GM23338 (cell line): ENCODE measurements around the gene OR6B2. TPM values are rescaled to one million over a fixed set of nuclear protein-coding genes. Genes with fewer than 3 reads are reported as not detected.

Experiments used
- ATAC-seq: fragments of 200-7000 bp; cut with Tn5 transposase; 3 replicates; pipeline ENCODE4 v1.9.1; 2020
- DNase-seq: peaks from one replicate; pipeline ENCODE4 v3.0.0-alpha.2; 2015; ENCODE audit warnings: low spot score
- H2AFZ ChIP-seq: fragments of 200-600 bp; sonication (generic); 2 replicates; pipeline ENCODE4 v1.8.0; 2016; ENCODE audit warnings: antibody characterized with exemption, mild to moderate bottlenecking, moderate library complexity
- H3F3A ChIP-seq: fragments of 200-600 bp; sonication (generic); replicated peaks from 2 replicates; pipeline ENCODE4 v1.8.0; 2017; ENCODE audit warnings: antibody characterized with exemption, mixed run types, low read depth
- H3K27ac ChIP-seq: fragments of 200-600 bp; sonication (generic); 2 replicates; pipeline ENCODE4 v1.6.1; 2016; ENCODE audit warnings: low read depth
- H3K27me3 ChIP-seq: fragments of 200-600 bp; sonication (generic); 2 replicates; pipeline ENCODE4 v1.8.0; 2016; ENCODE audit warnings: mild to moderate bottlenecking, mixed run types, moderate library complexity; ENCODE audit not compliant: insufficient read depth
- H3K36me3 ChIP-seq: fragments of 200-600 bp; sonication (generic); 2 replicates; pipeline ENCODE4 v1.8.0; 2016; ENCODE audit warnings: mild to moderate bottlenecking; ENCODE audit not compliant: insufficient read depth
- H3K4me1 ChIP-seq: fragments of 200-600 bp; sonication (generic); 2 replicates; pipeline ENCODE4 v1.8.0; 2016; ENCODE audit warnings: mild to moderate bottlenecking, moderate library complexity; ENCODE audit not compliant: insufficient read depth
- H3K4me2 ChIP-seq: fragments of 200-600 bp; sonication (generic); 2 replicates; pipeline ENCODE4 v1.7.1; 2017; ENCODE audit warnings: mixed run types
- H3K4me3 ChIP-seq: fragments of 200-600 bp; sonication (generic); 2 replicates; pipeline ENCODE4 v1.6.1; 2016; ENCODE audit warnings: mixed run types
- H3K79me2 ChIP-seq: fragments of 200-600 bp; sonication (generic); replicated peaks from 2 replicates; pipeline ENCODE4 v1.8.0; 2017; ENCODE audit warnings: mild to moderate bottlenecking; ENCODE audit not compliant: insufficient read depth
- H3K9me2 ChIP-seq: fragments of 200-600 bp; sonication (generic); 2 replicates; pipeline ENCODE4 v1.8.0; 2017; ENCODE audit not compliant: insufficient read depth
- H4K20me1 ChIP-seq: fragments of 200-600 bp; sonication (generic); replicated peaks from 2 replicates; pipeline ENCODE4 v1.8.0; 2017; ENCODE audit warnings: mild to moderate bottlenecking; ENCODE audit not compliant: insufficient read depth
- H3K27ac Mint-ChIP-seq: 2 replicates; pipeline ENCODE4 v1.8.0; 2020; ENCODE audit warnings: inconsistent platforms, mild to moderate bottlenecking, moderate library complexity, mixed read lengths
- H3K27me3 Mint-ChIP-seq: 3 replicates; pipeline ENCODE4 v1.8.0; 2022; ENCODE audit warnings: low read depth, mild to moderate bottlenecking, moderate library complexity, mixed read lengths, inconsistent platforms; ENCODE audit not compliant: insufficient read depth, poor library complexity
- H3K36me3 Mint-ChIP-seq: 3 replicates; pipeline ENCODE4 v1.8.0; 2021; ENCODE audit warnings: low read depth, mild to moderate bottlenecking, inconsistent platforms, moderate library complexity, mixed read lengths
- H3K4me1 Mint-ChIP-seq: 3 replicates; pipeline ENCODE4 v1.8.0; 2020; ENCODE audit warnings: mild to moderate bottlenecking, inconsistent platforms, mixed read lengths
- H3K4me3 Mint-ChIP-seq: 3 replicates; pipeline ENCODE4 v1.8.0; 2021; ENCODE audit warnings: moderate library complexity, mild to moderate bottlenecking, inconsistent platforms, mixed read lengths
- H3K9me3 Mint-ChIP-seq: 3 replicates; pipeline ENCODE4 v1.8.0; 2020; ENCODE audit warnings: moderate library complexity, mild to moderate bottlenecking, inconsistent platforms, mixed read lengths
- CREB1 ChIP-seq: fragments of 250-450 bp; sonication (Bioruptor Pico); IDR thresholded peaks from 2 replicates; pipeline ENCODE4 v1.5.0; 2020; ENCODE audit warnings: low read depth, mild to moderate bottlenecking, moderate library complexity
- CTCF ChIP-seq, 2 experiments: fragments of 200-600 bp in 1 of 2; sonication (generic) in 1 of 2; conservative IDR thresholded peaks; 2 replicates each; pipeline versions ENCODE4 v1.5.1 to v1.6.1; 2016 to 2017; ENCODE audit warnings: antibody characterized with exemption in 2 of 2, low read depth in 2 of 2, mild to moderate bottlenecking in 2 of 2, moderate library complexity in 1 of 2
- EZH2 ChIP-seq: fragments of 200-600 bp; sonication (generic); IDR thresholded peaks from one replicate; pipeline ENCODE4 v1.8.0; 2017; ENCODE audit warnings: antibody characterized with exemption, mild to moderate bottlenecking, low read depth; ENCODE audit not compliant: unreplicated experiment
- EZH2phosphoT487 ChIP-seq: fragments of 200-600 bp; sonication (generic); IDR thresholded peaks from one replicate; pipeline ENCODE4 v1.8.1; 2018; ENCODE audit warnings: antibody characterized with exemption; ENCODE audit not compliant: unreplicated experiment
- JUNB ChIP-seq: IDR thresholded peaks from one replicate; pipeline ENCODE4 v1.6.1; 2016; ENCODE audit warnings: antibody characterized with exemption; ENCODE audit not compliant: unreplicated experiment
- NANOG ChIP-seq: IDR thresholded peaks from 2 replicates; pipeline ENCODE4 v1.6.1; 2016; ENCODE audit warnings: antibody characterized with exemption, borderline replicate concordance
- POLR2AphosphoS5 ChIP-seq: IDR thresholded peaks from 2 replicates; pipeline ENCODE4 v1.6.1; 2016; ENCODE audit warnings: antibody characterized with exemption, low read depth
- ZNF114 ChIP-seq: fragments of 250-450 bp; sonication (Bioruptor Pico); IDR thresholded peaks from 2 replicates; pipeline ENCODE4 v1.5.0; 2020; ENCODE audit warnings: mild to moderate bottlenecking, moderate library complexity
- ZNF331 ChIP-seq: fragments of 250-450 bp; sonication (Bioruptor Pico); IDR thresholded peaks from 2 replicates; pipeline ENCODE4 v1.5.0; 2020; ENCODE audit warnings: low read depth, mild to moderate bottlenecking, moderate library complexity
- ZNF462 ChIP-seq: fragments of 250-450 bp; sonication (Bioruptor Pico); IDR thresholded peaks from 2 replicates; pipeline ENCODE4 v1.5.0; 2020; ENCODE audit warnings: mild to moderate bottlenecking, moderate library complexity
- polyA plus RNA-seq: library from polyadenylated mRNA; unstranded; fragments of >200 nt; fragmentation: Nextera tagmentation; extraction: Ambion mirVana; gene quantifications from 2 replicates; pipeline ENCODE4 v1.2.1, GENCODE V29; 2016
- total RNA-seq: library from RNA; depleted of rRNA; stranded (reverse); fragments of >200 nt; shearing (Covaris generic); gene quantifications from 2 replicates; pipeline ENCODE4 v1.2.3, GENCODE V29; 2014
- TF ChIP-seq, protein P1 (sequence below): IDR thresholded peaks from one replicate; pipeline ENCODE4 v1.6.1; 2018; ENCODE audit warnings: antibody characterized with exemption; ENCODE audit not compliant: unreplicated experiment

The OR6B2 gene
- total and polyA plus RNA-seq, 2 experiments from 2014 or later = not detected

DNA sequence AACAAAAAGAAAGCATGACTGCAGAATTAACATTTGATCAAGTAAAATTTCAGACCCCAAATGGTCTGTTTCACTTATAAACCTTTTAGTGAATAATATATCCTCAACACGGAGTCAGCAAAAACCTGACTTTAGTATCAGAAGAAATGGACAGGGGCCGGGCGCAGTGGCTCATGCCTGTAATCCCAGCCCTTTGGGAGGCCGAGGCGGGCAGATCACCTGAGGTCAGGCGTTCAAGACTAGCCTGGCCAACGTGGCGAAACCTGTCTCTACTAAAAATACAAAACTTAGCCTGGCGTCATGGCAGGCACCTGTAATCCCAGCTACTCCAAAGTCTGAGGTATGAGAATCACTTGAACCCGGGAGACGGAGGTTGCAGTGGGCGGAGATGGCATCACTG is 20.0 kb upstream of the OR6B2 start (continued):
- TF ChIP-seq CTCF (conservative IDR thresholded peaks at IDR 0.05; ENCODE audit: low read depth in 2 of 2) (no peak), EZH2phosphoT487 (no peak), NANOG (no peak), POLR2AphosphoS5 (no peak), ZNF114 (CRISPR knock-in tag) (no peak), ZNF331 (CRISPR knock-in tag) (no peak), JUNB (no peak), CREB1 (CRISPR knock-in tag) (no peak)
- TF ChIP-seq, protein P1, sequence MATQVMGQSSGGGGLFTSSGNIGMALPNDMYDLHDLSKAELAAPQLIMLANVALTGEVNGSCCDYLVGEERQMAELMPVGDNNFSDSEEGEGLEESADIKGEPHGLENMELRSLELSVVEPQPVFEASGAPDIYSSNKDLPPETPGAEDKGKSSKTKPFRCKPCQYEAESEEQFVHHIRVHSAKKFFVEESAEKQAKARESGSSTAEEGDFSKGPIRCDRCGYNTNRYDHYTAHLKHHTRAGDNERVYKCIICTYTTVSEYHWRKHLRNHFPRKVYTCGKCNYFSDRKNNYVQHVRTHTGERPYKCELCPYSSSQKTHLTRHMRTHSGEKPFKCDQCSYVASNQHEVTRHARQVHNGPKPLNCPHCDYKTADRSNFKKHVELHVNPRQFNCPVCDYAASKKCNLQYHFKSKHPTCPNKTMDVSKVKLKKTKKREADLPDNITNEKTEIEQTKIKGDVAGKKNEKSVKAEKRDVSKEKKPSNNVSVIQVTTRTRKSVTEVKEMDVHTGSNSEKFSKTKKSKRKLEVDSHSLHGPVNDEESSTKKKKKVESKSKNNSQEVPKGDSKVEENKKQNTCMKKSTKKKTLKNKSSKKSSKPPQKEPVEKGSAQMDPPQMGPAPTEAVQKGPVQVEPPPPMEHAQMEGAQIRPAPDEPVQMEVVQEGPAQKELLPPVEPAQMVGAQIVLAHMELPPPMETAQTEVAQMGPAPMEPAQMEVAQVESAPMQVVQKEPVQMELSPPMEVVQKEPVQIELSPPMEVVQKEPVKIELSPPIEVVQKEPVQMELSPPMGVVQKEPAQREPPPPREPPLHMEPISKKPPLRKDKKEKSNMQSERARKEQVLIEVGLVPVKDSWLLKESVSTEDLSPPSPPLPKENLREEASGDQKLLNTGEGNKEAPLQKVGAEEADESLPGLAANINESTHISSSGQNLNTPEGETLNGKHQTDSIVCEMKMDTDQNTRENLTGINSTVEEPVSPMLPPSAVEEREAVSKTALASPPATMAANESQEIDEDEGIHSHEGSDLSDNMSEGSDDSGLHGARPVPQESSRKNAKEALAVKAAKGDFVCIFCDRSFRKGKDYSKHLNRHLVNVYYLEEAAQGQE = no peak

DNA sequence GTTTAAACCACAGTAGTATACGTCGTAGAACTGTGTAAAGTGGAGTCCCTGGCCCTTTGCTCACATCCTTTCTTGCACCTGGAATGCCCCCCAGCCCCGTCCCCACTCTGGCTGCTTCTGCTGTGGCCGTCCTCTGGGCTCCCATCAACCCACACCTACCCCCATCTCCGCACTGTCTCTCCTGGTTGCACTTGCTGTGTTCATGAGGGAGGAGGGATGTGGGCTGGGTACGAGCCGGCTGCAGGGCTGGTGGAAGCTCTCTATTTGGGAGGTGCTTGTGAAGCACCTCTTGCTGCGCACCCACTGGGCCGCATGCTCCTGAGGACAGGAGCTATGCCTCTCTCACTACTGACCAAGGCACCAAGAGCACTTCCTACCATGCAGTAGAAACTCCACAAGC is 18.0 kb upstream of the OR6B2 start:
- H3K27ac Mint-ChIP-seq = no peak overlapping the region
- Histone ChIP-seq H3K79me2 (no peaks in the 10 kb centered on the region), H3F3A (no peaks in the 10 kb centered on the region), H3K27me3 (no peaks in the 10 kb centered on the region), H3K9me2 (no peaks in the 10 kb centered on the region), H4K20me1 (no peaks in the 10 kb centered on the region), H3K4me1 (no peaks in the 10 kb centered on the region; the same call in 1 of the 2 replicates), H3K36me3 (no peaks in the 10 kb centered on the region), H3K4me3 (no peak overlapping the region), H3K4me2 (no peak overlapping the region), H2AFZ (no peak overlapping the region), H3K27ac (no peak overlapping the region)
- H3K4me3 Mint-ChIP-seq = no peak overlapping the region
- DNase-seq = no peak
- ATAC-seq = 0 out of 3 replicates have a peak, but pooled peaks have one; percentile 26
- peaks cover 6% of the 10 kb centered on the region for H3K27me3 Mint-ChIP-seq
- H3K4me1 Mint-ChIP-seq = no peaks in the 10 kb centered on the region
- H3K36me3 Mint-ChIP-seq = no peaks in the 10 kb centered on the region
- H3K9me3 Mint-ChIP-seq = no peaks in the 10 kb centered on the region
- no peak for TF ChIP-seq POLR2AphosphoS5
- TF ChIP-seq ZNF331 (CRISPR knock-in tag) = no peak
- TF ChIP-seq ZNF114 (CRISPR knock-in tag) = no peak
- no peak for TF ChIP-seq CTCF (conservative IDR thresholded peaks at IDR 0.05; ENCODE audit: low read depth in 2 of 2)
- no peak for TF ChIP-seq EZH2
- TF ChIP-seq CREB1 (CRISPR knock-in tag) = no peak
- TF ChIP-seq ZNF462 (CRISPR knock-in tag) = no peak
- no peak for TF ChIP-seq NANOG
